ENCODE data around the gene PPDPF.

Gene PPDPF

DNA sequence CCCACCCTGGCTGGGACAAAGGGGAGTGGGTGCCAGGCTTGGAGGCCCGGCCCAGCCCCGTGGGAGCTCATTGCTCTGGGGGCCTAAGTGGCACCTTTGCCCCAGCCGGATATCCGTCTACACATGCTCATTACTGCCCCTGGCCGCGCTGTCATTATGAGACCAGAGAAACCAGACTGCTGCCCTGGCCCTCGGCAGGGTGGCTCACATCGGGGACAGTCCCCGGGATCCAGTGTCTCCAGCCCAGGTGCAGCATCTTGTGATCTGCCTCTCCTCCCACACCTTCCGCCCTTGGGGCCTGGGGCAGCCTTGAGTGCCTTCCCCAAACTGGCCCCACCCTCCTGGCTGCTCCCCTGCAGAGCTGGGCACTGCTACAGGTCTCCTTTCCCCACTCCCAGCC is 22.1 kb downstream of the PPDPF start:
- Histone ChIP-seq H3K27ac (replicated peaks) (no peak overlapping the region), H3K27me3 (ENCODE audit: insufficient read depth, poor library complexity, severe bottlenecking) (peaks cover 45% of the 10 kb centered on the region), H3K4me3 (replicated peaks; ENCODE audit: insufficient read depth, low read length) (no peak overlapping the region)
- TF ChIP-seq, protein P1, sequence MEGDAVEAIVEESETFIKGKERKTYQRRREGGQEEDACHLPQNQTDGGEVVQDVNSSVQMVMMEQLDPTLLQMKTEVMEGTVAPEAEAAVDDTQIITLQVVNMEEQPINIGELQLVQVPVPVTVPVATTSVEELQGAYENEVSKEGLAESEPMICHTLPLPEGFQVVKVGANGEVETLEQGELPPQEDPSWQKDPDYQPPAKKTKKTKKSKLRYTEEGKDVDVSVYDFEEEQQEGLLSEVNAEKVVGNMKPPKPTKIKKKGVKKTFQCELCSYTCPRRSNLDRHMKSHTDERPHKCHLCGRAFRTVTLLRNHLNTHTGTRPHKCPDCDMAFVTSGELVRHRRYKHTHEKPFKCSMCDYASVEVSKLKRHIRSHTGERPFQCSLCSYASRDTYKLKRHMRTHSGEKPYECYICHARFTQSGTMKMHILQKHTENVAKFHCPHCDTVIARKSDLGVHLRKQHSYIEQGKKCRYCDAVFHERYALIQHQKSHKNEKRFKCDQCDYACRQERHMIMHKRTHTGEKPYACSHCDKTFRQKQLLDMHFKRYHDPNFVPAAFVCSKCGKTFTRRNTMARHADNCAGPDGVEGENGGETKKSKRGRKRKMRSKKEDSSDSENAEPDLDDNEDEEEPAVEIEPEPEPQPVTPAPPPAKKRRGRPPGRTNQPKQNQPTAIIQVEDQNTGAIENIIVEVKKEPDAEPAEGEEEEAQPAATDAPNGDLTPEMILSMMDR (IDR thresholded peaks at IDR 0.05; ENCODE audit: insufficient read depth, low read length): no peak
- TF ChIP-seq SPI1 (IDR thresholded peaks at IDR 0.05; ENCODE audit: borderline replicate concordance, low read depth) (no peak), GABPA (IDR thresholded peaks at IDR 0.05; ENCODE audit: low read depth) (no peak), POLR2AphosphoS5 (IDR thresholded peaks at IDR 0.05; ENCODE audit: low read depth) (no peak)
- TF ChIP-seq, protein P2, sequence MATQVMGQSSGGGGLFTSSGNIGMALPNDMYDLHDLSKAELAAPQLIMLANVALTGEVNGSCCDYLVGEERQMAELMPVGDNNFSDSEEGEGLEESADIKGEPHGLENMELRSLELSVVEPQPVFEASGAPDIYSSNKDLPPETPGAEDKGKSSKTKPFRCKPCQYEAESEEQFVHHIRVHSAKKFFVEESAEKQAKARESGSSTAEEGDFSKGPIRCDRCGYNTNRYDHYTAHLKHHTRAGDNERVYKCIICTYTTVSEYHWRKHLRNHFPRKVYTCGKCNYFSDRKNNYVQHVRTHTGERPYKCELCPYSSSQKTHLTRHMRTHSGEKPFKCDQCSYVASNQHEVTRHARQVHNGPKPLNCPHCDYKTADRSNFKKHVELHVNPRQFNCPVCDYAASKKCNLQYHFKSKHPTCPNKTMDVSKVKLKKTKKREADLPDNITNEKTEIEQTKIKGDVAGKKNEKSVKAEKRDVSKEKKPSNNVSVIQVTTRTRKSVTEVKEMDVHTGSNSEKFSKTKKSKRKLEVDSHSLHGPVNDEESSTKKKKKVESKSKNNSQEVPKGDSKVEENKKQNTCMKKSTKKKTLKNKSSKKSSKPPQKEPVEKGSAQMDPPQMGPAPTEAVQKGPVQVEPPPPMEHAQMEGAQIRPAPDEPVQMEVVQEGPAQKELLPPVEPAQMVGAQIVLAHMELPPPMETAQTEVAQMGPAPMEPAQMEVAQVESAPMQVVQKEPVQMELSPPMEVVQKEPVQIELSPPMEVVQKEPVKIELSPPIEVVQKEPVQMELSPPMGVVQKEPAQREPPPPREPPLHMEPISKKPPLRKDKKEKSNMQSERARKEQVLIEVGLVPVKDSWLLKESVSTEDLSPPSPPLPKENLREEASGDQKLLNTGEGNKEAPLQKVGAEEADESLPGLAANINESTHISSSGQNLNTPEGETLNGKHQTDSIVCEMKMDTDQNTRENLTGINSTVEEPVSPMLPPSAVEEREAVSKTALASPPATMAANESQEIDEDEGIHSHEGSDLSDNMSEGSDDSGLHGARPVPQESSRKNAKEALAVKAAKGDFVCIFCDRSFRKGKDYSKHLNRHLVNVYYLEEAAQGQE (IDR thresholded peaks at IDR 0.05; ENCODE audit: insufficient replicate concordance, low read depth): no peak
- no peak for DNase-seq (ENCODE audit: low read depth in 1 of 2, low spot score in 1 of 2)

DNA sequence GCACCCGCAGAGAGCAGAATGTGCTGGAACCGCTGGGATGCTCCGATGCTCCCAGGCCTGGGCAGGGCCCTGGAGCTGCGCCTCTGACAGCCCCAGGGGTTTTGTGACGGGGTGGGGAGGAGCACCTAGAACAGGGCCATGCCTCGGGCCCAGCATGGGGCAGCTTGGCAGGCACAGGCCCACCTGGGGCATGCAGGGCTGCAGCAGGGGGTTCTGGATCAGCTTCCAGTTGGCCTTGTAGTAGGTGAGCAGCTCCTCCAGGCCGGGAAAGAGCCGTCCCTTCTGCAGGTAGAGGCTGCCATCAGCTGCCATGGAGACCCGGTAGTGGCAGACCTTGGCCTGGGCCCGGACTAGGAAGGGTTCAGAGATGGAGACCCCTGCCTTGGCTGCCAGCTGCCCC is 22.6 kb downstream of the PPDPF start:
- no peak overlapping the region for H3K4me3 ChIP-seq (replicated peaks; ENCODE audit: insufficient read depth, low read length)
- no peak overlapping the region for H3K27ac ChIP-seq (replicated peaks)
- H3K27me3 ChIP-seq (ENCODE audit: insufficient read depth, poor library complexity, severe bottlenecking): peaks cover 49% of the 10 kb centered on the region
- TF ChIP-seq SPI1 (IDR thresholded peaks at IDR 0.05; ENCODE audit: borderline replicate concordance, low read depth) (no peak), POLR2AphosphoS5 (IDR thresholded peaks at IDR 0.05; ENCODE audit: low read depth) (no peak), GABPA (IDR thresholded peaks at IDR 0.05; ENCODE audit: low read depth) (no peak)
- TF ChIP-seq, protein P1 (IDR thresholded peaks at IDR 0.05; ENCODE audit: insufficient read depth, low read length): no peak
- TF ChIP-seq, protein P2 (IDR thresholded peaks at IDR 0.05; ENCODE audit: insufficient replicate concordance, low read depth): no peak
- DNase-seq (ENCODE audit: low read depth in 1 of 2, low spot score in 1 of 2): no peak

DNA sequence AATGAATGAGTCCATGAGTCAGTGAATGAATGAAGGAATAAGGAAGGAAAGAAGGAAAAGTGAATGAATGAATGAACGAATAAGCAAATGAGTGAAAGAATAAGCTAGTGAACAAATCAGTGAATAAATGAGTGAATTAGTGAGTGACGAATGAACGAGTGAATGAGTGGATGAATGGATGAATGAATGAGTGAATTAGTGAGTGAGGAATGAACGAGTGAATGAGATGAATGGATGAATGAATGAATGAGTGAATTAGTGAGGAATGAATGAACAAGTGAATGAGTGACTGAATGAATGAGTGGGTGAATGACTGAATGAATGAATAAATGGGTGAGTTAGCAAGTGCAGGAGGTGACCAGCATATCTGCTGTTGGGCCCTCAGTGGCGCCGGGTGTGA is 23.2 kb downstream of the PPDPF start:
- H3K4me3 ChIP-seq (replicated peaks; ENCODE audit: insufficient read depth, low read length): no peak overlapping the region
- H3K27me3 ChIP-seq (ENCODE audit: insufficient read depth, poor library complexity, severe bottlenecking): peaks cover 55% of the 10 kb centered on the region
- no peak for DNase-seq (ENCODE audit: low read depth in 1 of 2, low spot score in 1 of 2)
- no peak for TF ChIP-seq GABPA (IDR thresholded peaks at IDR 0.05; ENCODE audit: low read depth)
- TF ChIP-seq, protein P1 (IDR thresholded peaks at IDR 0.05; ENCODE audit: insufficient read depth, low read length): no peak
- TF ChIP-seq, protein P2 (IDR thresholded peaks at IDR 0.05; ENCODE audit: insufficient replicate concordance, low read depth): no peak
- TF ChIP-seq SPI1 (IDR thresholded peaks at IDR 0.05; ENCODE audit: borderline replicate concordance, low read depth): no peak
- TF ChIP-seq POLR2AphosphoS5 (IDR thresholded peaks at IDR 0.05; ENCODE audit: low read depth): no peak
- no peak overlapping the region for H3K27ac ChIP-seq (replicated peaks)

Data from HL-60 (cell line).